ENCODE results near the gene RASGRF1.

DNA sequence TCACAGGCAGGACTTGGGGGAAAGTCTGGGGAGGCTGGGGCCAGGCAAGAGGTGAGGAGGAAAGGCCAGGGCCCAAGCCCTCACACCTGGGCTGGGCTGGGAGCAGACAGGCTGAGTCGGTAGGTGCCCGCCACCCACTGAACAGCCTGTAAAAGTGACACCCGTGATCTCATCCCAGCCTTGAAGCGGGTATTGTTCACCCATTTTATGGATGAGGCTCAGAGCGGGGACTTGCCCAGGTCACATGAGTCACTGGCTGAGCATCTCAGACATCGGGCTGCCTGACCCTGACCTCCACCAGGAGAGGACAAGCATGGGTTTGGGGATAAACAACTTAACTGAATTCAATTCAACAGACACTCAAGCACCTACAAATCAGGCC lies 93.7 kb downstream of the RASGRF1 start:
- TF ChIP-seq, protein P1, sequence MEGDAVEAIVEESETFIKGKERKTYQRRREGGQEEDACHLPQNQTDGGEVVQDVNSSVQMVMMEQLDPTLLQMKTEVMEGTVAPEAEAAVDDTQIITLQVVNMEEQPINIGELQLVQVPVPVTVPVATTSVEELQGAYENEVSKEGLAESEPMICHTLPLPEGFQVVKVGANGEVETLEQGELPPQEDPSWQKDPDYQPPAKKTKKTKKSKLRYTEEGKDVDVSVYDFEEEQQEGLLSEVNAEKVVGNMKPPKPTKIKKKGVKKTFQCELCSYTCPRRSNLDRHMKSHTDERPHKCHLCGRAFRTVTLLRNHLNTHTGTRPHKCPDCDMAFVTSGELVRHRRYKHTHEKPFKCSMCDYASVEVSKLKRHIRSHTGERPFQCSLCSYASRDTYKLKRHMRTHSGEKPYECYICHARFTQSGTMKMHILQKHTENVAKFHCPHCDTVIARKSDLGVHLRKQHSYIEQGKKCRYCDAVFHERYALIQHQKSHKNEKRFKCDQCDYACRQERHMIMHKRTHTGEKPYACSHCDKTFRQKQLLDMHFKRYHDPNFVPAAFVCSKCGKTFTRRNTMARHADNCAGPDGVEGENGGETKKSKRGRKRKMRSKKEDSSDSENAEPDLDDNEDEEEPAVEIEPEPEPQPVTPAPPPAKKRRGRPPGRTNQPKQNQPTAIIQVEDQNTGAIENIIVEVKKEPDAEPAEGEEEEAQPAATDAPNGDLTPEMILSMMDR (IDR thresholded peaks at IDR 0.05), result no peak
- TF ChIP-seq POLR2A (IDR thresholded peaks at IDR 0.05), result no peak
